K562 (cell line): ENCODE measurements around the gene SH3RF1. TPM values are rescaled to one million over a fixed set of nuclear protein-coding genes. Genes with fewer than 3 reads are reported as not detected.

Experiments used
- ATAC-seq: fragments of 200-7000 bp; cut with Tn5 transposase; 3 replicates; pipeline ENCODE4 v1.9.1; 2020; ENCODE audit warnings: moderate library complexity
- BruUV-seq: library from RNA; stranded (reverse); fragments of 400-500 nt; replicated peaks from 2 replicates; lab custom pipeline; 2021; lab: Mats Ljungman, UMichigan
- CTCF ChIA-PET: fragments of 300-600 bp; formaldehyde crosslinking; extraction: SDS; loops from one replicate; lab custom pipeline; 2021; ENCODE audit warnings: low intra/inter-chr PET ratio; lab: Yijun Ruan, JAX
- POLR2A ChIA-PET: fragments of 300-600, 350-650 bp; sonication (Branson Sonifier 250); formaldehyde crosslinking; extraction: SDS; loops from one replicate; lab custom pipeline; 2021; ENCODE audit warnings: antibody characterized with exemption, inconsistent platforms; lab: Yijun Ruan, JAX
- DNase-seq, 4 experiments: peaks; one replicate each; pipeline versions ENCODE4 v3.0.0 to v3.0.0-alpha.2; 2011 to 2018; ENCODE audit warnings: low spot score in 3 of 4, mixed read lengths in 3 of 4; ENCODE audit errors: extremely low read depth in 1 of 4
- FAIRE-seq: peaks from 2 replicates; lab custom pipeline; 2011; peaks lifted over from hg19 to GRCh38; lab: Jason Lieb, UNC
- H2AFZ ChIP-seq: 2 replicates; pipeline ENCODE4 v1.6.0; 2011; ENCODE audit warnings: low read depth, low read length, control low read depth, inconsistent platforms
- H3K27ac ChIP-seq: fragments of 200-600 bp; 3 replicates; pipeline ENCODE4 v1.8.0; 2011; ENCODE audit warnings: low read depth, mild to moderate bottlenecking, control low read depth, inconsistent platforms, low read length, moderate library complexity, mixed read lengths; ENCODE audit errors: extremely low read depth
- H3K27me3 ChIP-seq, 2 experiments: fragments of 300-600 bp in 1 of 2; 2 replicates in 1 of 2; 3 replicates in 1 of 2; pipeline versions ENCODE4 v1.6.0 to v1.8.0; 2011; ENCODE audit warnings: inconsistent platforms in 2 of 2, low read length in 2 of 2, mild to moderate bottlenecking in 1 of 2, mixed read lengths in 1 of 2, moderate library complexity in 1 of 2; ENCODE audit not compliant: control insufficient read depth in 2 of 2, insufficient read depth in 2 of 2
- H3K36me3 ChIP-seq: fragments of 300-600 bp; 3 replicates; pipeline ENCODE4 v1.8.0; 2011; ENCODE audit warnings: mild to moderate bottlenecking, low read length, inconsistent platforms; ENCODE audit not compliant: control insufficient read depth, insufficient read depth
- H3K4me1 ChIP-seq, 2 experiments: fragments of 200-600 bp in 1 of 2; replicated peaks in 1 of 2; 2 replicates in 1 of 2; 3 replicates in 1 of 2; pipeline versions ENCODE4 v1.5.1 to v1.8.0; 2011; ENCODE audit warnings: inconsistent platforms in 2 of 2, low read length in 2 of 2, mild to moderate bottlenecking in 1 of 2, mixed read lengths in 1 of 2, moderate library complexity in 1 of 2; ENCODE audit not compliant: control insufficient read depth in 2 of 2, insufficient read depth in 2 of 2
- H3K4me2 ChIP-seq: 2 replicates; pipeline ENCODE4 v1.6.1; 2011; ENCODE audit warnings: low read length, control low read depth, inconsistent platforms, mixed read lengths; ENCODE audit not compliant: insufficient read depth
- H3K4me3 ChIP-seq: fragments of 200-600 bp; sonication (generic), shearing (Covaris generic); 2 replicates; pipeline ENCODE4 v1.5.1; 2016; ENCODE audit warnings: control low read depth, inconsistent platforms
- H3K79me2 ChIP-seq: fragments of 200-600 bp; 3 replicates; pipeline ENCODE4 v1.8.0; 2011; ENCODE audit warnings: low read length, inconsistent platforms; ENCODE audit not compliant: control insufficient read depth, insufficient read depth
- H3K9ac ChIP-seq, 2 experiments: 2 replicates each; pipeline versions ENCODE4 v1.6.0 to v1.6.1; 2011; ENCODE audit warnings: low read depth in 2 of 2, low read length in 2 of 2, control low read depth in 1 of 2, inconsistent platforms in 1 of 2, mild to moderate bottlenecking in 1 of 2, mixed read lengths in 1 of 2; ENCODE audit not compliant: insufficient read depth in 1 of 2
- H3K9me1 ChIP-seq: one replicate; pipeline ENCODE4 v1.6.0; 2011; ENCODE audit warnings: inconsistent platforms, mild to moderate bottlenecking, low read length, moderate library complexity; ENCODE audit not compliant: control insufficient read depth, insufficient read depth
- H3K9me3 ChIP-seq: replicated peaks from 2 replicates; pipeline ENCODE4 v1.5.1; 2011; ENCODE audit warnings: low read depth, low read length, inconsistent platforms; ENCODE audit not compliant: control insufficient read depth, insufficient read depth
- H4K20me1 ChIP-seq: replicated peaks from 2 replicates; pipeline ENCODE4 v1.6.1; 2011; ENCODE audit warnings: low read length, inconsistent platforms, mixed read lengths; ENCODE audit not compliant: control insufficient read depth, insufficient read depth
- CTCF ChIP-seq, 3 experiments: IDR thresholded peaks in 2 of 3; conservative IDR thresholded peaks in 1 of 3; 2 replicates each; pipeline ENCODE4 v1.5.1; 2011 to 2012; ENCODE audit warnings: low read length in 3 of 3, mild to moderate bottlenecking in 3 of 3, control low read depth in 2 of 3, improper control_type of control experiment in 1 of 3, inconsistent platforms in 1 of 3, low read depth in 1 of 3, mixed read lengths in 1 of 3, moderate library complexity in 1 of 3; ENCODE audit not compliant: insufficient read depth in 2 of 3
- GTF2A2 ChIP-seq: IDR thresholded peaks from 2 replicates; pipeline ENCODE4 v1.6.1; 2016; ENCODE audit warnings: mild to moderate bottlenecking, missing genetic modification characterization, missing compliant biosample characterization
- RAD21 ChIP-seq, 2 experiments: fragments of 250-450 bp in 1 of 2; fragments of 450-650 bp in 1 of 2; sonication (Bioruptor Pico) in 1 of 2; formaldehyde crosslinking in 1 of 2; IDR thresholded peaks in 1 of 2; conservative IDR thresholded peaks in 1 of 2; 2 replicates each; pipeline versions ENCODE4 v1.4.0 to v1.8.0; 2020 to 2022; ENCODE audit warnings: mild to moderate bottlenecking in 2 of 2, moderate library complexity in 1 of 2
- TEAD1 ChIP-seq, 2 experiments: fragments of 450-650 bp in 1 of 2; sonication (generic) in 1 of 2; formaldehyde crosslinking; IDR thresholded peaks; 2 replicates each; pipeline versions ENCODE4 v1.4.0 to v1.8.0; 2020 to 2022; ENCODE audit warnings: mild to moderate bottlenecking in 2 of 2, missing genetic modification reagents in 1 of 2
- TEAD2 ChIP-seq: fragments of 450-650 bp; IDR thresholded peaks from 2 replicates; pipeline ENCODE4 v1.6.1; 2016; ENCODE audit warnings: missing genetic modification characterization, control low read depth, missing compliant biosample characterization
- TEAD4 ChIP-seq, 2 experiments: sonication (generic) in 1 of 2; formaldehyde crosslinking in 1 of 2; IDR thresholded peaks; 2 replicates each; pipeline versions ENCODE4 v1.6.1 to v1.8.0; 2012 to 2022; ENCODE audit warnings: borderline replicate concordance in 1 of 2, inconsistent platforms in 1 of 2, low read length in 1 of 2, mild to moderate bottlenecking in 1 of 2, missing genetic modification reagents in 1 of 2
- THRB ChIP-seq: fragments of 450-650 bp; formaldehyde crosslinking; conservative IDR thresholded peaks from 2 replicates; pipeline ENCODE4 v1.4.0; 2022; ENCODE audit warnings: mild to moderate bottlenecking, missing genetic modification characterization
- WGBS: fragments of 100-300 bp; shearing (Covaris generic); methylation state at CpG from one replicate; pipeline ENCODE4 v1.1.6; 2016; ENCODE audit warnings: low coverage, mixed read lengths; ENCODE audit not compliant: insufficient coverage; ENCODE audit errors: missing lambda C conversion rate; 5-methylcytosine and 5-hydroxymethylcytosine counted together
- in situ Hi-C: fragments of 300-500 bp; cut with MboI; formaldehyde crosslinking; loops from 4 replicates; pipeline ENCODE4 v1.15.0; 2018; ENCODE audit warnings: inconsistent platforms, mixed read lengths
- intact Hi-C: fragments of 100-400 bp; cut with micrococcal nuclease; formaldehyde crosslinking; loops from 2 replicates; pipeline ENCODE4 v1.14.2; 2022
- polyA plus RNA-seq, 8 experiments: library from polyadenylated mRNA; depleted of rRNA in 4 of 8; stranded (reverse) in 5 of 8; unstranded in 3 of 8; fragments of >200 nt; fragmentation: Nextera tagmentation in 2 of 8; fragmentation: Illumina TruSeq in 1 of 8; extraction: Ambion mirVana in 2 of 8; extraction: Trizol in 1 of 8; gene quantifications; 2 replicates each; pipeline versions ENCODE4 v1.2.1 to v1.2.3, GENCODE V29; 2011 to 2014; ENCODE audit warnings: inconsistent platforms in 1 of 8, missing spikeins in 1 of 8
- total RNA-seq, 7 experiments: library from RNA; depleted of rRNA in 6 of 7; stranded (reverse); fragments of >200 nt in 6 of 7; fragmentation: Illumina TruSeq in 2 of 7; extraction: Trizol in 2 of 7; gene quantifications; 2 replicates each; pipeline versions ENCODE4 v1.2.1 to v1.2.3, GENCODE V29; 2011 to 2021; ENCODE audit warnings: low replicate concordance in 1 of 7

SH3RF1 gene
- total and polyA plus RNA-seq, 9 of the 15 experiments (the other 6 are each of a cell fraction or from before 2014, with no cell fraction given) = 0.04 to 0.16 (median 0.11) TPM; not detected in 6

GRCh38 chr4:169311643-169312365, 41.0 kb upstream of the SH3RF1 start:
- ChIA-PET CTCF (no interaction called here), POLR2A (no interaction called here)
- H4K20me1 ChIP-seq = no peaks in the 10 kb centered on the region
- H3K9ac ChIP-seq = no peak overlapping the region
- H3K4me3 ChIP-seq = no peak overlapping the region
- H3K79me2 ChIP-seq = no peaks in the 10 kb centered on the region
- no peaks in the 10 kb centered on the region for H3K9me3 ChIP-seq
- H3K9me1 ChIP-seq = no peaks in the 10 kb centered on the region
- intact Hi-C loops (loop anchor here (10.0 kb wide), 2 partner anchors 287 to 387 kb away; no protein-coding TSS in a partner anchor), in situ Hi-C loops (no loop called here)
- H3K4me1 ChIP-seq = no peaks in the 10 kb centered on the region
- DNase-seq (peak; percentile 32 to 57 (median 40)), FAIRE-seq (peak; percentile 84), ATAC-seq (peak; percentile 99)
- H2AFZ ChIP-seq = 0 out of 2 replicates have a peak overlapping the region, but pooled peaks have one; percentile 38
- H3K27ac ChIP-seq = no peak overlapping the region
- H3K4me2 ChIP-seq = no peak overlapping the region
- WGBS = under 1% methylated on average over 12 of the region's 12 CpGs
- TF ChIP-seq TEAD2 (tag) (peak; percentile 88), GTF2A2 (tag) (no peak), TEAD4 (IDR thresholded peaks at IDR 0.05; ENCODE audit: low read length) (peak; percentile 75), TEAD4 (CRISPR knock-in tag; IDR thresholded peaks at IDR 0.05; ENCODE audit: borderline replicate concordance) (no peak), CTCF (IDR thresholded peaks at IDR 0.05 in 2 of 3, conservative IDR thresholded peaks at IDR 0.05 in 1 of 3; ENCODE audit: insufficient read depth in 2 of 3, low read depth in 1 of 3, low read length in 3 of 3) (peak; percentile 56 to 64 (median 63)), RAD21 (CRISPR knock-in tag; conservative IDR thresholded peaks at IDR 0.05 in 1 of 2, IDR thresholded peaks at IDR 0.05 in 1 of 2) (peak in 1 of 2 experiments; percentile 29; a peak in 2 of 4 replicates), TEAD1 (CRISPR knock-in tag; IDR thresholded peaks at IDR 0.05) (peak; percentile 81 to 87; a peak in 3 of 4 replicates), THRB (CRISPR knock-in tag) (no peak)
- no peaks in the 10 kb centered on the region; a peak in 2 of 5 replicates for H3K27me3 ChIP-seq
- no peaks in the 10 kb centered on the region for H3K36me3 ChIP-seq
- no TSS peak for BruUV-seq
